Measurements from ENCODE around the gene MYBPHL. TPM values are rescaled to one million over a fixed set of nuclear protein-coding genes. Genes with fewer than 3 reads are reported as not detected.

MYBPHL gene
- total and polyA plus RNA-seq, 2 of the 13 experiments (the other 11 are each of a cell fraction or from before 2014, with no cell fraction given) = 3.7 to 3.8 TPM

DNA sequence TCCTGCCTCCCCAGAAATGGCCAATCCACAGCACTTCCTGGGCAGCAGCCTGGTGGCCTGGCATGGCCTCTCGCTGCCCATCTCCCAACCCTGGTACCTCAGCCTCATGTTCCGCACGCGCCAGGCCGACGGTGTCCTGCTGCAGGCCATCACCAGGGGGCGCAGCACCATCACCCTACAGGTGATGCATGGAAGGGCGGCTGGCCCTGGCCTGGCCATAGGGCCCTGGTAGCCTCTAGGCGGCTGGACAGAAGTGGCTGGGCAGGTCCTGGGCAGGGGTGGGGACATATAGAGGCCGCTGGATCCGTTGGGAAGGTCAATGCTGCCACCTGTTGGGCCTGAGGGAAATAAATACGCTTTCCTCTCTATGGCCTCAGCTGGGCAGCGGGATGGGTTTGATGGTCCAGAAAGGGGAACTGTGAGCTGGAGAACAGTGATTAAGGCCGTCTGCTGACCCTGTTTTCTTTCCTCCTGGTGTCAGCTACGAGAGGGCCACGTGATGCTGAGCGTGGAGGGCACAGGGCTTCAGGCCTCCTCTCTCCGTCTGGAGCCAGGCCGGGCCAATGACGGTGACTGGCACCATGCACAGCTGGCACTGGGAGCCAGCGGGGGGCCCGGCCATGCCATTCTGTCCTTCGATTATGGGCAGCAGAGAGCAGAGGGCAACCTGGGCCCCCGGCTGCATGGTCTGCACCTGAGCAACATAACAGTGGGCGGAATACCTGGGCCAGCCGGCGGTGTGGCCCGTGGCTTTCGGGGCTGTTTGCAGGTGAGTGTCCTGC, 43.0 kb downstream of the MYBPHL start (continued):
- TF ChIP-seq, protein P1, sequence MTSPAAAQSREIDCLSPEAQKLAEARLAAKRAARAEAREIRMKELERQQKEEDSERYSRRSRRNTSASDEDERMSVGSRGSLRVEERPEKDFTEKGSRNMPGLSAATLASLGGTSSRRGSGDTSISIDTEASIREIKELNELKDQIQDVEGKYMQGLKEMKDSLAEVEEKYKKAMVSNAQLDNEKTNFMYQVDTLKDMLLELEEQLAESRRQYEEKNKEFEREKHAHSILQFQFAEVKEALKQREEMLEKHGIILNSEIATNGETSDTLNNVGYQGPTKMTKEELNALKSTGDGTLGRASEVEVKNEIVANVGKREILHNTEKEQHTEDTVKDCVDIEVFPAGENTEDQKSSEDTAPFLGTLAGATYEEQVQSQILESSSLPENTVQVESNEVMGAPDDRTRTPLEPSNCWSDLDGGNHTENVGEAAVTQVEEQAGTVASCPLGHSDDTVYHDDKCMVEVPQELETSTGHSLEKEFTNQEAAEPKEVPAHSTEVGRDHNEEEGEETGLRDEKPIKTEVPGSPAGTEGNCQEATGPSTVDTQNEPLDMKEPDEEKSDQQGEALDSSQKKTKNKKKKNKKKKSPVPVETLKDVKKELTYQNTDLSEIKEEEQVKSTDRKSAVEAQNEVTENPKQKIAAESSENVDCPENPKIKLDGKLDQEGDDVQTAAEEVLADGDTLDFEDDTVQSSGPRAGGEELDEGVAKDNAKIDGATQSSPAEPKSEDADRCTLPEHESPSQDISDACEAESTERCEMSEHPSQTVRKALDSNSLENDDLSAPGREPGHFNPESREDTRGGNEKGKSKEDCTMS (CRISPR knock-in tag; conservative IDR thresholded peaks at IDR 0.05) = no peak

DNA sequence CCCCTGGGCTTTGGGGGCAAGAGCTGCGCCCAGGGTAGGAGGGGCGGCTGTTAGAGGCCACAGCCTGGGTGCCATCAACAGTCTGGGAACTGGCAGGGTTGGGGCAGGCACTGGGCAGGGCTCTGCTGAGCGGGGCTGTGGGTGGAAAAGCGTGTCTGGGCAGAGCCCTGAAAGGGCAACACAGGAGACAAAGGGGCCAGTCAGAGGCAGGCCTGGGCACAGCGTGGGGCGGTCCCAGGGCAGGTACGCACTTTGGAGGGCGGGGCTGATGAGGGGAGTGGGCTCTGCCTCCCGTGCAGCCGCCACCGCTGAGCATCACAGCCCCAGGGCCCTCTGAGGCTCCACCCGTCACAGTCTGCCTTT, 43.6 kb downstream of the MYBPHL start:
- intact Hi-C loops (cut with micrococcal nuclease; ENCODE audit: unreplicated experiment) (loop anchor here (1.0 to 5.0 kb wide), 6 partner anchors 11 to 171 kb away; partner anchors contain the start of genes PSRC1 and TMEM167B), in situ Hi-C loops (cut with HindIII; ENCODE audit: extremely low pct_ligation_motif_present, low pct_unique_long_range_greater_than_20kb) (loop anchor here (5.0 to 10.0 kb wide), 3 partner anchors 61 to 272 kb away; partner anchors contain the start of gene GPR61)
- peak; percentile 13 for ATAC-seq
- DNase-seq (ENCODE audit: low spot score) = no peak
- no peaks in the 10 kb centered on the region for H3K27me3 ChIP-seq (ENCODE audit: control insufficient read depth in 1 of 2, insufficient read depth in 2 of 2, low read length in 2 of 2)
- ChIA-PET POLR2A (interaction anchor here (1.2 to 1.8 kb wide), 2 partner anchors 13 to 135 kb away, joined by 4 to 6 read pairs; partner anchors contain the start of gene SORT1), CTCF (ENCODE audit: low intra/inter-chr PET ratio, low total read pairs) (interaction anchor here (0.8 to 3.0 kb wide), 15 partner anchors 12 to 435 kb away, joined by 3 to 76 read pairs (median 7); partner anchors contain the start of genes CYB561D1, PSRC1 and SORT1)
- H3K4me3 ChIP-seq (replicated peaks in 1 of 3; ENCODE audit: insufficient read depth in 1 of 3, low read depth in 2 of 3, low read length in 3 of 3) = no peak overlapping the region
- 50% methylated on average over 2 of the region's 12 CpGs for WGBS (ENCODE audit: low lambda C conversion rate)
- no peaks in the 10 kb centered on the region for H3K9me3 ChIP-seq (ENCODE audit: low read length)
- H3K4me1 ChIP-seq (ENCODE audit: insufficient read depth, low read length) = no peaks in the 10 kb centered on the region
- H3K79me2 ChIP-seq (ENCODE audit: insufficient read depth, low read length) = no peaks in the 10 kb centered on the region
- no peaks in the 10 kb centered on the region for H4K20me1 ChIP-seq (ENCODE audit: insufficient read depth, low read length)
- H3K27ac ChIP-seq (ENCODE audit: extremely low read length, insufficient read depth, low read length) = no peak overlapping the region
- no peak overlapping the region for H2AFZ ChIP-seq (ENCODE audit: low read length)
- FAIRE-seq = no peak
- peaks cover 3 to 16% of the 10 kb centered on the region in 2 experiments; a peak in 4 of 5 replicates for H3K36me3 ChIP-seq (replicated peaks in 1 of 2; ENCODE audit: control insufficient read depth in 1 of 2, insufficient read depth in 2 of 2, low read length in 2 of 2)
- no TSS peak for BruUV-seq (replicated peaks)
- no peak overlapping the region for H3K9ac ChIP-seq (ENCODE audit: insufficient read depth, low read depth, low read length)
- no peak overlapping the region for H3K4me2 ChIP-seq (ENCODE audit: low read depth, low read length)
- TF ChIP-seq, protein P2, sequence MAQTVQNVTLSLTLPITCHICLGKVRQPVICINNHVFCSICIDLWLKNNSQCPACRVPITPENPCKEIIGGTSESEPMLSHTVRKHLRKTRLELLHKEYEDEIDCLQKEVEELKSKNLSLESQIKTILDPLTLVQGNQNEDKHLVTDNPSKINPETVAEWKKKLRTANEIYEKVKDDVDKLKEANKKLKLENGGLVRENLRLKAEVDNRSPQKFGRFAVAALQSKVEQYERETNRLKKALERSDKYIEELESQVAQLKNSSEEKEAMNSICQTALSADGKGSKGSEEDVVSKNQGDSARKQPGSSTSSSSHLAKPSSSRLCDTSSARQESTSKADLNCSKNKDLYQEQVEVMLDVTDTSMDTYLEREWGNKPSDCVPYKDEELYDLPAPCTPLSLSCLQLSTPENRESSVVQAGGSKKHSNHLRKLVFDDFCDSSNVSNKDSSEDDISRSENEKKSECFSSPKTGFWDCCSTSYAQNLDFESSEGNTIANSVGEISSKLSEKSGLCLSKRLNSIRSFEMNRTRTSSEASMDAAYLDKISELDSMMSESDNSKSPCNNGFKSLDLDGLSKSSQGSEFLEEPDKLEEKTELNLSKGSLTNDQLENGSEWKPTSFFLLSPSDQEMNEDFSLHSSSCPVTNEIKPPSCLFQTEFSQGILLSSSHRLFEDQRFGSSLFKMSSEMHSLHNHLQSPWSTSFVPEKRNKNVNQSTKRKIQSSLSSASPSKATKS (CRISPR knock-in tag; IDR thresholded peaks at IDR 0.05) = peak; percentile 70; the same call in 1 of the 2 replicates
- TF ChIP-seq ZNF143 (CRISPR knock-in tag; IDR thresholded peaks at IDR 0.05) = no peak
- TF ChIP-seq, protein P3, sequence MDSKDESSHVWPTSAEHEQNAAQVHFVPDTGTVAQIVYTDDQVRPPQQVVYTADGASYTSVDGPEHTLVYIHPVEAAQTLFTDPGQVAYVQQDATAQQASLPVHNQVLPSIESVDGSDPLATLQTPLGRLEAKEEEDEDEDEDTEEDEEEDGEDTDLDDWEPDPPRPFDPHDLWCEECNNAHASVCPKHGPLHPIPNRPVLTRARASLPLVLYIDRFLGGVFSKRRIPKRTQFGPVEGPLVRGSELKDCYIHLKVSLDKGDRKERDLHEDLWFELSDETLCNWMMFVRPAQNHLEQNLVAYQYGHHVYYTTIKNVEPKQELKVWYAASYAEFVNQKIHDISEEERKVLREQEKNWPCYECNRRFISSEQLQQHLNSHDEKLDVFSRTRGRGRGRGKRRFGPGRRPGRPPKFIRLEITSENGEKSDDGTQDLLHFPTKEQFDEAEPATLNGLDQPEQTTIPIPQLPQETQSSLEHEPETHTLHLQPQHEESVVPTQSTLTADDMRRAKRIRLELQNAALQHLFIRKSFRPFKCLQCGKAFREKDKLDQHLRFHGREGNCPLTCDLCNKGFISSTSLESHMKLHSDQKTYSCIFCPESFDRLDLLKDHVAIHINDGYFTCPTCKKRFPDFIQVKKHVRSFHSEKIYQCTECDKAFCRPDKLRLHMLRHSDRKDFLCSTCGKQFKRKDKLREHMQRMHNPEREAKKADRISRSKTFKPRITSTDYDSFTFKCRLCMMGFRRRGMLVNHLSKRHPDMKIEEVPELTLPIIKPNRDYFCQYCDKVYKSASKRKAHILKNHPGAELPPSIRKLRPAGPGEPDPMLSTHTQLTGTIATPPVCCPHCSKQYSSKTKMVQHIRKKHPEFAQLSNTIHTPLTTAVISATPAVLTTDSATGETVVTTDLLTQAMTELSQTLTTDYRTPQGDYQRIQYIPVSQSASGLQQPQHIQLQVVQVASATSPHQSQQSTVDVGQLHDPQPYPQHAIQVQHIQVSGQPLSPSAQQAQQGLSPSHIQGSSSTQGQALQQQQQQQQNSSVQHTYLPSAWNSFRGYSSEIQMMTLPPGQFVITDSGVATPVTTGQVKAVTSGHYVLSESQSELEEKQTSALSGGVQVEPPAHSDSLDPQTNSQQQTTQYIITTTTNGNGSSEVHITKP (CRISPR knock-in tag; IDR thresholded peaks at IDR 0.05; ENCODE audit: low read depth) = no peak
- peak; percentile 41; the same call in 1 of the 2 replicates for TF ChIP-seq NCOA1 (CRISPR knock-in tag; IDR thresholded peaks at IDR 0.05)
- TF ChIP-seq ZNF607 (CRISPR knock-in tag; IDR thresholded peaks at IDR 0.05; ENCODE audit: borderline replicate concordance) = 0 out of 2 replicates have a peak, but pooled peaks have one; percentile 45
- no peak for TF ChIP-seq MTA3 (CRISPR knock-in tag; IDR thresholded peaks at IDR 0.05)
- TF ChIP-seq ZNF883 (CRISPR knock-in tag; IDR thresholded peaks at IDR 0.05; ENCODE audit: not compliant biosample characterization) = peak; percentile 50
- no peak for TF ChIP-seq SRSF9 (IDR thresholded peaks at IDR 0.05; ENCODE audit: borderline replicate concordance, insufficient read depth, low read depth, low read length, poor library complexity, severe bottlenecking)
